Breast epithelium (tissue), 3 donors: Measurements from ENCODE around the gene GPC2.

Source experiments
- POLR2A ChIP-seq: fragments of 450-650 bp; IDR thresholded peaks from one replicate; pipeline ENCODE4 v1.6.1; 2016; ENCODE audit warnings: antibody characterized with exemption, mild to moderate bottlenecking, moderate library complexity
- TF ChIP-seq, protein P1 (sequence below), 3 donors: fragments of 450-650 bp; IDR thresholded peaks; one replicate each; pipeline ENCODE4 v1.5.1; 2016 to 2017; ENCODE audit warnings: antibody characterized with exemption in 3 of 3, mild to moderate bottlenecking in 3 of 3, moderate library complexity in 3 of 3

DNA sequence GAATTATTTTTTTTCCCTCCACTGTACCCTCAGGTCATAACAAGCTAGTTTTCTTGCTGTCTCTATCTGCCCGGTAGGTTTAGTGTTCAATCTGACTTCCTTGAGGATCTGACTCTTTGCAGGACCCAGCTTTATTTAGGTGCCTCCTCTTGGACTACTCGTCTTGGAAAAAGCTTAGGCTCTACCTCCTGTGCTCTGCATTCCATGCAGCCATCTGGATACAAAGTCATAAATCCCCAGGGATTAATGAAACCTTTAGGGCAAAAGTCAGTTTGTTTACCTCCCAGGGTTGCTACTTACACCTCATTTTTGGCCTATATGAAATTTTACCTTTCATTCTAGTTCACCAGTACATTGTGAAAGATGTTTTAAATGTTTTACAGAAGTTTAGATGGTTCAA lies 8.5 kb upstream of the GPC2 start:
- TF ChIP-seq, protein P1, sequence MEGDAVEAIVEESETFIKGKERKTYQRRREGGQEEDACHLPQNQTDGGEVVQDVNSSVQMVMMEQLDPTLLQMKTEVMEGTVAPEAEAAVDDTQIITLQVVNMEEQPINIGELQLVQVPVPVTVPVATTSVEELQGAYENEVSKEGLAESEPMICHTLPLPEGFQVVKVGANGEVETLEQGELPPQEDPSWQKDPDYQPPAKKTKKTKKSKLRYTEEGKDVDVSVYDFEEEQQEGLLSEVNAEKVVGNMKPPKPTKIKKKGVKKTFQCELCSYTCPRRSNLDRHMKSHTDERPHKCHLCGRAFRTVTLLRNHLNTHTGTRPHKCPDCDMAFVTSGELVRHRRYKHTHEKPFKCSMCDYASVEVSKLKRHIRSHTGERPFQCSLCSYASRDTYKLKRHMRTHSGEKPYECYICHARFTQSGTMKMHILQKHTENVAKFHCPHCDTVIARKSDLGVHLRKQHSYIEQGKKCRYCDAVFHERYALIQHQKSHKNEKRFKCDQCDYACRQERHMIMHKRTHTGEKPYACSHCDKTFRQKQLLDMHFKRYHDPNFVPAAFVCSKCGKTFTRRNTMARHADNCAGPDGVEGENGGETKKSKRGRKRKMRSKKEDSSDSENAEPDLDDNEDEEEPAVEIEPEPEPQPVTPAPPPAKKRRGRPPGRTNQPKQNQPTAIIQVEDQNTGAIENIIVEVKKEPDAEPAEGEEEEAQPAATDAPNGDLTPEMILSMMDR (IDR thresholded peaks at IDR 0.05) = no peak
- no peak for TF ChIP-seq POLR2A
